IMR-90 (cell line): ENCODE data around the gene DCN. TPM values are rescaled to one million over a fixed set of nuclear protein-coding genes. Genes with fewer than 3 reads are reported as not detected.

ENCODE experiments used
- ATAC-seq: fragments of 200-7000 bp; cut with Tn5 transposase; 2 replicates; pipeline ENCODE4 v1.9.1; 2020; ENCODE audit warnings: low read depth, mild to moderate bottlenecking, moderate library complexity
- BruUV-seq: library from RNA; stranded (reverse); fragments of 400-500 nt; replicated peaks from 2 replicates; lab custom pipeline; 2021; lab: Mats Ljungman, UMichigan
- CTCF ChIA-PET: fragments of 300-600 bp; formaldehyde crosslinking; extraction: SDS; loops from one replicate; lab custom pipeline; 2021; ENCODE audit warnings: antibody characterized with exemption; lab: Yijun Ruan, JAX
- POLR2A ChIA-PET: fragments of 300-600 bp; sonication (Branson Sonifier 250); formaldehyde crosslinking; loops from one replicate; lab custom pipeline; 2022; ENCODE audit warnings: antibody characterized with exemption; ENCODE audit not compliant: unreplicated experiment; lab: Charles Lee
- DNase-seq: peaks from one replicate; pipeline ENCODE4 v3.0.0; 2013
- H2AFZ ChIP-seq: replicated peaks from 2 replicates; pipeline ENCODE3; 2013; ENCODE audit warnings: low read length, mild to moderate bottlenecking; ENCODE audit not compliant: poor library complexity
- H2AK5ac ChIP-seq: 2 replicates; pipeline ENCODE4 v1.6.1; 2013; ENCODE audit warnings: low read depth, low read length, inconsistent platforms
- H2AK9ac ChIP-seq: replicated peaks from 2 replicates; pipeline ENCODE3; 2013; ENCODE audit warnings: mild to moderate bottlenecking, low read depth, low read length, moderate library complexity; ENCODE audit not compliant: poor library complexity
- H2BK120ac ChIP-seq: 2 replicates; pipeline ENCODE4 v1.6.1; 2013; ENCODE audit warnings: low read depth, low read length, inconsistent platforms
- H2BK15ac ChIP-seq: 3 replicates; pipeline ENCODE4 v1.6.1; 2013; ENCODE audit warnings: low read depth, low read length, inconsistent platforms
- H2BK20ac ChIP-seq: 2 replicates; pipeline ENCODE4 v1.6.1; 2013; ENCODE audit warnings: low read depth, mild to moderate bottlenecking, inconsistent platforms, low read length, moderate library complexity
- H2BK5ac ChIP-seq: 2 replicates; pipeline ENCODE4 v1.6.1; 2013; ENCODE audit warnings: mild to moderate bottlenecking, low read depth, low read length, inconsistent platforms; ENCODE audit not compliant: poor library complexity, severe bottlenecking
- H3K14ac ChIP-seq: replicated peaks from 2 replicates; pipeline ENCODE4 v1.6.1; 2013; ENCODE audit warnings: low read depth, low read length, inconsistent platforms
- H3K18ac ChIP-seq: 2 replicates; pipeline ENCODE4 v1.6.1; 2013; ENCODE audit warnings: low read depth, low read length, control low read depth
- H3K23ac ChIP-seq: 2 replicates; pipeline ENCODE4 v1.6.1; 2013; ENCODE audit warnings: low read depth, low read length, inconsistent platforms
- H3K27ac ChIP-seq: 2 replicates; pipeline ENCODE4 v1.5.1; 2013; ENCODE audit warnings: mild to moderate bottlenecking, control low read depth, low read length; ENCODE audit not compliant: insufficient read depth
- H3K27me3 ChIP-seq: 2 replicates; pipeline ENCODE4 v1.6.1; 2013; ENCODE audit warnings: low read length; ENCODE audit not compliant: control insufficient read depth, insufficient read depth
- H3K36me3 ChIP-seq: 2 replicates; pipeline ENCODE4 v1.6.1; 2013; ENCODE audit warnings: low read length, mixed read lengths; ENCODE audit not compliant: control insufficient read depth, insufficient read depth
- H3K4ac ChIP-seq: 2 replicates; pipeline ENCODE4 v1.6.1; 2013; ENCODE audit warnings: low read depth, low read length, inconsistent platforms
- H3K4me1 ChIP-seq: 2 replicates; pipeline ENCODE4 v1.6.1; 2013; ENCODE audit warnings: low read length, mixed read lengths; ENCODE audit not compliant: control insufficient read depth, insufficient read depth
- H3K4me2 ChIP-seq: 2 replicates; pipeline ENCODE4 v1.6.1; 2013; ENCODE audit warnings: low read depth, mild to moderate bottlenecking, control low read depth, low read length, moderate library complexity
- H3K4me3 ChIP-seq: 2 replicates; pipeline ENCODE4 v1.5.1; 2013; ENCODE audit warnings: low read depth, mild to moderate bottlenecking, control low read depth, low read length, moderate library complexity; ENCODE audit not compliant: insufficient read depth
- H3K56ac ChIP-seq: 2 replicates; pipeline ENCODE4 v1.6.1; 2013; ENCODE audit warnings: low read length, inconsistent platforms; ENCODE audit not compliant: insufficient read depth; ENCODE audit errors: extremely low read depth
- H3K79me1 ChIP-seq, 2 experiments: 2 replicates each; pipeline ENCODE4 v1.6.1; 2013; ENCODE audit warnings: low read length in 2 of 2, inconsistent platforms in 1 of 2, low read depth in 1 of 2
- H3K9ac ChIP-seq: 2 replicates; pipeline ENCODE4 v1.6.1; 2013; ENCODE audit warnings: low read depth, low read length, control low read depth
- H3K9me1 ChIP-seq: 2 replicates; pipeline ENCODE4 v1.6.1; 2013; ENCODE audit warnings: low read length, inconsistent platforms; ENCODE audit not compliant: insufficient read depth
- H3K9me3 ChIP-seq: 2 replicates; pipeline ENCODE4 v1.6.1; 2013; ENCODE audit warnings: low read length; ENCODE audit not compliant: control insufficient read depth, insufficient read depth
- H4K20me1 ChIP-seq: 2 replicates; pipeline ENCODE4 v1.6.1; 2013; ENCODE audit warnings: low read length, inconsistent platforms; ENCODE audit not compliant: insufficient read depth
- H4K5ac ChIP-seq: 2 replicates; pipeline ENCODE4 v1.6.1; 2013; ENCODE audit warnings: mild to moderate bottlenecking, low read depth, low read length, control low read depth
- H4K8ac ChIP-seq, 2 experiments: 2 replicates each; pipeline ENCODE4 v1.6.1; 2013; ENCODE audit warnings: low read depth in 2 of 2, low read length in 2 of 2, control low read depth in 1 of 2, inconsistent platforms in 1 of 2
- H4K91ac ChIP-seq: 2 replicates; pipeline ENCODE4 v1.6.1; 2013; ENCODE audit warnings: low read depth, low read length, inconsistent platforms; ENCODE audit not compliant: insufficient read depth
- CEBPB ChIP-seq: IDR thresholded peaks from 2 replicates; pipeline ENCODE4 v1.6.1; 2012; ENCODE audit warnings: low read depth, low read length, improper control_type of control experiment
- CHD1 ChIP-seq: IDR thresholded peaks from 2 replicates; pipeline ENCODE4 v1.6.1; 2012; ENCODE audit warnings: low read depth, low read length, improper control_type of control experiment
- MAFK ChIP-seq: IDR thresholded peaks from 2 replicates; pipeline ENCODE4 v1.6.1; 2012; ENCODE audit warnings: low read depth, low read length, improper control_type of control experiment
- MAZ ChIP-seq: IDR thresholded peaks from 2 replicates; pipeline ENCODE4 v1.6.1; 2012; ENCODE audit warnings: low read depth, mild to moderate bottlenecking, low read length, improper control_type of control experiment, moderate library complexity, borderline replicate concordance
- MXI1 ChIP-seq: IDR thresholded peaks from 2 replicates; pipeline ENCODE4 v1.6.1; 2012; ENCODE audit warnings: low read depth, mild to moderate bottlenecking, low read length, moderate library complexity, borderline replicate concordance
- NFE2L2 ChIP-seq: fragments of 150-350 bp; IDR thresholded peaks from 2 replicates; pipeline ENCODE4 v1.6.1; 2016; ENCODE audit warnings: low read depth, mild to moderate bottlenecking, low read length
- POLR2A ChIP-seq: IDR thresholded peaks from 2 replicates; pipeline ENCODE4 v1.6.1; 2012; ENCODE audit warnings: mild to moderate bottlenecking, low read depth, low read length
- RAD21 ChIP-seq: IDR thresholded peaks from 2 replicates; pipeline ENCODE4 v1.6.1; 2012; ENCODE audit warnings: low read length, improper control_type of control experiment
- RFX5 ChIP-seq: IDR thresholded peaks from 2 replicates; pipeline ENCODE4 v1.8.0; 2012; ENCODE audit warnings: low read depth, mild to moderate bottlenecking, low read length, moderate library complexity
- SMC3 ChIP-seq: fragments of 150-350 bp; IDR thresholded peaks from 2 replicates; pipeline ENCODE4 v1.6.1; 2016; ENCODE audit warnings: low read depth, mild to moderate bottlenecking, antibody characterized with exemption, low read length, moderate library complexity
- WGBS, 2 experiments: methylation state at CpG; one replicate each; pipeline versions ENCODE4 v1.1.5 to v1.1.7; 2013; ENCODE audit warnings: missing lambda C conversion rate in 2 of 2; ENCODE audit not compliant: insufficient read length in 1 of 2; ENCODE audit errors: extremely low coverage in 2 of 2; 5-methylcytosine and 5-hydroxymethylcytosine counted together
- dilution Hi-C: fragments of 300-500 bp; cut with HindIII; formaldehyde crosslinking; loops from one replicate; pipeline ENCODE4 v1.14.3; 2018; ENCODE audit warnings: low sequenced_read_pairs; ENCODE audit not compliant: unreplicated experiment
- in situ Hi-C: fragments of 300-500 bp; cut with MboI; formaldehyde crosslinking; loops from 3 replicates; pipeline ENCODE4 v1.14.3; 2019; ENCODE audit warnings: low sequenced_read_pairs, inconsistent platforms, mixed read lengths
- intact Hi-C: fragments of 100-400 bp; cut with micrococcal nuclease; formaldehyde crosslinking; loops from 2 replicates; pipeline ENCODE4 v1.10.0; 2022
- polyA plus RNA-seq, 3 experiments: library from polyadenylated mRNA; depleted of rRNA; stranded (reverse); fragments of >200 nt; gene quantifications; 2 replicates each; pipeline ENCODE4 v1.2.3, GENCODE V29; 2012; ENCODE audit warnings: low replicate concordance in 1 of 3
- total RNA-seq: library from RNA; depleted of rRNA; stranded (reverse); fragments of >200 nt; gene quantifications from 2 replicates; pipeline ENCODE4 v1.2.3, GENCODE V29; 2012
- TF ChIP-seq, protein P1 (sequence below): fragments of 150-350 bp; IDR thresholded peaks from 2 replicates; pipeline ENCODE4 v1.6.1; 2017; ENCODE audit warnings: mild to moderate bottlenecking, antibody characterized with exemption, low read length, low read depth
- TF ChIP-seq, protein P2 (sequence below): fragments of 150-350 bp; IDR thresholded peaks from 2 replicates; pipeline ENCODE4 v1.6.1; 2016; ENCODE audit warnings: low read depth, mild to moderate bottlenecking, low read length, moderate library complexity, borderline replicate concordance
- TF ChIP-seq, protein P3 (sequence below): conservative IDR thresholded peaks from 2 replicates; pipeline ENCODE4 v1.5.1; 2012; ENCODE audit warnings: mild to moderate bottlenecking, low read depth, low read length, improper control_type of control experiment

The DCN gene
- total and polyA plus RNA-seq, 2 of the 4 experiments (the other 2 are of a cell fraction) = 241 to 965 TPM

DNA sequence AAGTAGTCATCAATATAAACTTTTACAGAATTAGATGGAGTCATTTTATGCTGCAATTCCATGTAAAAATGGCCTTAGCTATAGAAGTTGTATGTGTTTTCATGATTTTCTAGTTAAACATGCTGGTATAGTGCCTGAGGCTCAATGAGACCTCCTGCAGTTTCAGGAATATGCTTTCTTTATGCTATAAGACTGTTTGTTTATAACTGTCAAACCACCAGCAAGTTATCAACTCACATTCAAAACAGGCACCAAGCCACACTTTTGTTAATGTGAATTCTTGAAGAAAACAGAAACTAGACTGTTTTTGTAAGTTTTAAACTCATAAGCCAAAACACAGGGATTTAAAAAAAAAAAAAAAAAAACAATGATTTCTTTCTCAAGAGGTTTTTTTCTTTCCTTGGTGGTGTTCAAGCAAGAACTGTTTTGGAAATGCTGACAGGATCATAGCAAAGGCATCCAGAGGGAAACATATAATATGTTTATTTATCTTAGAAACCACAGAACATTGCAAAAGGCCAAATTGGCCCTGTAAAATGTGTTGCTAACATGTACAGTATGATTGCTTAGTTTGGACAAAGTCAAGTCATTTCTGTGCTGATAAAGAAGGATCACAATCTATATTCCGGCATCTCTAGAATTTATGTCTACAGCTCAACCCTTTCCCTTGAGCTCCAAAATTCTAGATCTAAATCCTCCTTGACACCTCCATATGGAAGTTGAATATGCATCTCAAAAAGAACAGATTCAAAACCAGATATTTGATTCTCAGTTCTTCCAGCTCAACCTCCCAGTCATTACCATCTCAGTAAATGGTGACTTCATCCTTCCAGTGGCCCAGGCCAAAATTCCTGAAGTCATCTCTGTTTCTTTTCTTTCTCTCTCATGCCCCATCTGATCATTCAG is 42.3 kb downstream of the DCN start:
- peak overlapping the region; percentile 28 to 83; a peak in 3 of 4 replicates for H4K8ac ChIP-seq
- H3K9ac ChIP-seq = no peak overlapping the region
- H3K4me1 ChIP-seq = peaks cover 16% of the 10 kb centered on the region
- no peak overlapping the region for H3K4me3 ChIP-seq
- no CpG with 5 or more reads among the region's 1 CpG for WGBS, 2 experiments
- H4K5ac ChIP-seq = peak overlapping the region; percentile 85; the same call in 1 of the 2 replicates
- peak overlapping the region; percentile 93; the same call in 1 of the 2 replicates for H3K4ac ChIP-seq
- peak overlapping the region; percentile 37; the same call in 1 of the 2 replicates for H3K56ac ChIP-seq
- no peak overlapping the region for H2AK9ac ChIP-seq
- in situ Hi-C loops (loop anchor here (10.0 kb wide), 1 partner anchor 155 kb away; no protein-coding TSS in a partner anchor), dilution Hi-C loops (no loop called here), intact Hi-C loops (loop anchor here (1.0 kb wide), 2 partner anchors 29 to 162 kb away; partner anchors contain the start of gene LUM)
- H4K20me1 ChIP-seq = no peaks in the 10 kb centered on the region
- H2BK20ac ChIP-seq = peak overlapping the region; percentile 92; the same call in 1 of the 2 replicates
- no peaks in the 10 kb centered on the region for H3K9me3 ChIP-seq
- peak overlapping the region; percentile 87 for H3K14ac ChIP-seq
- ATAC-seq = peak; percentile 53
- H3K79me1 ChIP-seq = peaks cover 0 to 4% of the 10 kb centered on the region in 2 experiments; a peak in 1 of 4 replicates
- H3K27me3 ChIP-seq = no peaks in the 10 kb centered on the region
- peak overlapping the region; percentile 77 for H4K91ac ChIP-seq
- POLR2A ChIA-PET = no interaction called here
- peaks cover 8% of the 10 kb centered on the region for H3K9me1 ChIP-seq
- peak overlapping the region; percentile 95 for H3K18ac ChIP-seq
- no TSS peak for BruUV-seq
- peak overlapping the region; percentile 93 for H2BK120ac ChIP-seq
- no peak overlapping the region for H2AK5ac ChIP-seq
- peak; percentile 95 for DNase-seq
- peak overlapping the region; percentile 56; the same call in 1 of the 2 replicates for H3K4me2 ChIP-seq
- H3K36me3 ChIP-seq = peaks cover 7% of the 10 kb centered on the region; the same call in 1 of the 2 replicates
- peak overlapping the region; percentile 78 for H3K23ac ChIP-seq
- peak overlapping the region; percentile 96 for H2BK5ac ChIP-seq
- no peak overlapping the region for H2BK15ac ChIP-seq
- H3K27ac ChIP-seq = peak overlapping the region; percentile 93; the same call in 1 of the 2 replicates
- CTCF ChIA-PET = interaction anchor here (0.6 to 1.0 kb wide), 2 partner anchors 103 to 188 kb away, joined by 3 read pairs; no protein-coding TSS in a partner anchor
- H2AFZ ChIP-seq = no peak overlapping the region
- TF ChIP-seq SMC3 = no peak
- TF ChIP-seq RFX5 = no peak
- TF ChIP-seq MAFK = peak; percentile 39; the same call in 1 of the 2 replicates
- TF ChIP-seq NFE2L2 = no peak
- TF ChIP-seq, protein P1, sequence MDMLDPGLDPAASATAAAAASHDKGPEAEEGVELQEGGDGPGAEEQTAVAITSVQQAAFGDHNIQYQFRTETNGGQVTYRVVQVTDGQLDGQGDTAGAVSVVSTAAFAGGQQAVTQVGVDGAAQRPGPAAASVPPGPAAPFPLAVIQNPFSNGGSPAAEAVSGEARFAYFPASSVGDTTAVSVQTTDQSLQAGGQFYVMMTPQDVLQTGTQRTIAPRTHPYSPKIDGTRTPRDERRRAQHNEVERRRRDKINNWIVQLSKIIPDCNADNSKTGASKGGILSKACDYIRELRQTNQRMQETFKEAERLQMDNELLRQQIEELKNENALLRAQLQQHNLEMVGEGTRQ = no peak
- peak; percentile 92 for TF ChIP-seq CEBPB
- TF ChIP-seq MXI1 = no peak
- TF ChIP-seq RAD21 = no peak
- TF ChIP-seq MAZ = no peak
- TF ChIP-seq POLR2A = no peak
- TF ChIP-seq, protein P2, sequence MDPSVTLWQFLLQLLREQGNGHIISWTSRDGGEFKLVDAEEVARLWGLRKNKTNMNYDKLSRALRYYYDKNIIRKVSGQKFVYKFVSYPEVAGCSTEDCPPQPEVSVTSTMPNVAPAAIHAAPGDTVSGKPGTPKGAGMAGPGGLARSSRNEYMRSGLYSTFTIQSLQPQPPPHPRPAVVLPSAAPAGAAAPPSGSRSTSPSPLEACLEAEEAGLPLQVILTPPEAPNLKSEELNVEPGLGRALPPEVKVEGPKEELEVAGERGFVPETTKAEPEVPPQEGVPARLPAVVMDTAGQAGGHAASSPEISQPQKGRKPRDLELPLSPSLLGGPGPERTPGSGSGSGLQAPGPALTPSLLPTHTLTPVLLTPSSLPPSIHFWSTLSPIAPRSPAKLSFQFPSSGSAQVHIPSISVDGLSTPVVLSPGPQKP = no peak
- TF ChIP-seq, protein P3, sequence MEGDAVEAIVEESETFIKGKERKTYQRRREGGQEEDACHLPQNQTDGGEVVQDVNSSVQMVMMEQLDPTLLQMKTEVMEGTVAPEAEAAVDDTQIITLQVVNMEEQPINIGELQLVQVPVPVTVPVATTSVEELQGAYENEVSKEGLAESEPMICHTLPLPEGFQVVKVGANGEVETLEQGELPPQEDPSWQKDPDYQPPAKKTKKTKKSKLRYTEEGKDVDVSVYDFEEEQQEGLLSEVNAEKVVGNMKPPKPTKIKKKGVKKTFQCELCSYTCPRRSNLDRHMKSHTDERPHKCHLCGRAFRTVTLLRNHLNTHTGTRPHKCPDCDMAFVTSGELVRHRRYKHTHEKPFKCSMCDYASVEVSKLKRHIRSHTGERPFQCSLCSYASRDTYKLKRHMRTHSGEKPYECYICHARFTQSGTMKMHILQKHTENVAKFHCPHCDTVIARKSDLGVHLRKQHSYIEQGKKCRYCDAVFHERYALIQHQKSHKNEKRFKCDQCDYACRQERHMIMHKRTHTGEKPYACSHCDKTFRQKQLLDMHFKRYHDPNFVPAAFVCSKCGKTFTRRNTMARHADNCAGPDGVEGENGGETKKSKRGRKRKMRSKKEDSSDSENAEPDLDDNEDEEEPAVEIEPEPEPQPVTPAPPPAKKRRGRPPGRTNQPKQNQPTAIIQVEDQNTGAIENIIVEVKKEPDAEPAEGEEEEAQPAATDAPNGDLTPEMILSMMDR = no peak
- no peak for TF ChIP-seq CHD1
